Tibial nerve (tissue), 4 donors: ENCODE data around the gene CTSL. TPM values are rescaled to one million over a fixed set of nuclear protein-coding genes. Genes with fewer than 3 reads are reported as not detected.

Experiments used
- DNase-seq, 2 donors: peaks; one replicate each; pipeline ENCODE4 v3.0.0-alpha.2; 2019; ENCODE audit warnings: low spot score in 2 of 2
- H3K27ac ChIP-seq, 4 donors: fragments of 200-600 bp; sonication (generic) in 3 of 4; one replicate each; pipeline ENCODE4 v1.5.1; 2017 to 2019; ENCODE audit warnings: mild to moderate bottlenecking in 1 of 4
- H3K27me3 ChIP-seq, 2 donors: fragments of 200-600 bp; sonication (generic) in 1 of 2; one replicate each; pipeline versions ENCODE4 v1.5.1 to v1.6.0; 2017 to 2019
- H3K36me3 ChIP-seq, 3 donors: fragments of 200-600 bp; sonication (generic); one replicate each; pipeline ENCODE4 v1.5.1; 2018 to 2019
- H3K4me1 ChIP-seq, 4 donors: fragments of 200-600 bp; sonication (generic) in 3 of 4; one replicate each; pipeline ENCODE4 v1.5.1; 2017 to 2019
- H3K4me3 ChIP-seq, 4 donors: fragments of 200-600 bp; sonication (generic) in 3 of 4; one replicate each; pipeline ENCODE4 v1.5.1; 2017 to 2019; ENCODE audit warnings: mild to moderate bottlenecking in 1 of 4, moderate library complexity in 1 of 4
- H3K9me3 ChIP-seq, 4 donors: fragments of 200-600 bp; sonication (generic) in 3 of 4; one replicate each; pipeline ENCODE4 v1.5.1; 2017 to 2019
- EP300 ChIP-seq, 2 donors: sonication (generic); formaldehyde crosslinking; IDR thresholded peaks; one replicate each; pipeline ENCODE4 v1.6.1; 2017; ENCODE audit warnings: antibody characterized with exemption in 2 of 2, mild to moderate bottlenecking in 1 of 2
- POLR2A ChIP-seq, 2 donors: fragments of 450-650 bp; IDR thresholded peaks; one replicate each; pipeline ENCODE4 v1.6.1; 2017; ENCODE audit warnings: antibody characterized with exemption in 2 of 2, mild to moderate bottlenecking in 2 of 2, moderate library complexity in 2 of 2
- WGBS, 2 donors: methylation state at CpG; one replicate each; pipeline ENCODE4 v1.1.5; 2018; 5-methylcytosine and 5-hydroxymethylcytosine counted together
- total RNA-seq, 4 donors: library from RNA; depleted of rRNA; stranded (reverse); fragments of >200 nt; gene quantifications; one replicate each; pipeline ENCODE4 v1.1.0, GENCODE V29; 2016
- TF ChIP-seq, protein P1 (sequence below), 5 experiments: fragments of 200-600 bp in 3 of 5; fragments of 450-650 bp in 2 of 5; sonication (generic) in 3 of 5; IDR thresholded peaks; one replicate each; pipeline ENCODE4 v1.5.1; 2016 to 2019; ENCODE audit warnings: antibody characterized with exemption in 5 of 5, mild to moderate bottlenecking in 3 of 5, moderate library complexity in 2 of 5

Gene CTSL
- total RNA-seq, result 100 to 1,000 TPM in 2 of 4 donors, 10 to 100 TPM in 2; 77.7 to 181 (median 100) TPM

GRCh38 chr9:87725900-87726709, at the start of gene CTSL:
CTSL (plus strand) TSS chr9:87726119; CDS start chr9:87727604, 1,485 bp downstream.
- Histone ChIP-seq H3K27me3 (no peaks in the 10 kb centered on the region), H3K36me3 (peaks cover 0 to 38% (median 0%) of the 10 kb centered on the region in 3 donors), H3K27ac (peak within 1 kb of the TSS; percentile 88 to 96 (median 93)), H3K4me3 (peak within 1 kb of the TSS; percentile 55 to 84 (median 70)), H3K9me3 (no peaks in the 10 kb centered on the region), H3K4me1 (peaks cover 0 to 45% (median 11%) of the 10 kb centered on the region in 4 donors)
- 2% methylated on average over 27 to 51 of the region's 67 CpGs for WGBS, 2 donors
- peak; percentile 33 to 96 for TF ChIP-seq EP300 (IDR thresholded peaks at IDR 0.05)
- TF ChIP-seq, protein P1, sequence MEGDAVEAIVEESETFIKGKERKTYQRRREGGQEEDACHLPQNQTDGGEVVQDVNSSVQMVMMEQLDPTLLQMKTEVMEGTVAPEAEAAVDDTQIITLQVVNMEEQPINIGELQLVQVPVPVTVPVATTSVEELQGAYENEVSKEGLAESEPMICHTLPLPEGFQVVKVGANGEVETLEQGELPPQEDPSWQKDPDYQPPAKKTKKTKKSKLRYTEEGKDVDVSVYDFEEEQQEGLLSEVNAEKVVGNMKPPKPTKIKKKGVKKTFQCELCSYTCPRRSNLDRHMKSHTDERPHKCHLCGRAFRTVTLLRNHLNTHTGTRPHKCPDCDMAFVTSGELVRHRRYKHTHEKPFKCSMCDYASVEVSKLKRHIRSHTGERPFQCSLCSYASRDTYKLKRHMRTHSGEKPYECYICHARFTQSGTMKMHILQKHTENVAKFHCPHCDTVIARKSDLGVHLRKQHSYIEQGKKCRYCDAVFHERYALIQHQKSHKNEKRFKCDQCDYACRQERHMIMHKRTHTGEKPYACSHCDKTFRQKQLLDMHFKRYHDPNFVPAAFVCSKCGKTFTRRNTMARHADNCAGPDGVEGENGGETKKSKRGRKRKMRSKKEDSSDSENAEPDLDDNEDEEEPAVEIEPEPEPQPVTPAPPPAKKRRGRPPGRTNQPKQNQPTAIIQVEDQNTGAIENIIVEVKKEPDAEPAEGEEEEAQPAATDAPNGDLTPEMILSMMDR (IDR thresholded peaks at IDR 0.05), result peak in 2 of 5 experiments; percentile 37 to 56
- TF ChIP-seq POLR2A (IDR thresholded peaks at IDR 0.05), result peak; percentile 81 to 91
- peak; percentile 92 to 95 for DNase-seq

DNA sequence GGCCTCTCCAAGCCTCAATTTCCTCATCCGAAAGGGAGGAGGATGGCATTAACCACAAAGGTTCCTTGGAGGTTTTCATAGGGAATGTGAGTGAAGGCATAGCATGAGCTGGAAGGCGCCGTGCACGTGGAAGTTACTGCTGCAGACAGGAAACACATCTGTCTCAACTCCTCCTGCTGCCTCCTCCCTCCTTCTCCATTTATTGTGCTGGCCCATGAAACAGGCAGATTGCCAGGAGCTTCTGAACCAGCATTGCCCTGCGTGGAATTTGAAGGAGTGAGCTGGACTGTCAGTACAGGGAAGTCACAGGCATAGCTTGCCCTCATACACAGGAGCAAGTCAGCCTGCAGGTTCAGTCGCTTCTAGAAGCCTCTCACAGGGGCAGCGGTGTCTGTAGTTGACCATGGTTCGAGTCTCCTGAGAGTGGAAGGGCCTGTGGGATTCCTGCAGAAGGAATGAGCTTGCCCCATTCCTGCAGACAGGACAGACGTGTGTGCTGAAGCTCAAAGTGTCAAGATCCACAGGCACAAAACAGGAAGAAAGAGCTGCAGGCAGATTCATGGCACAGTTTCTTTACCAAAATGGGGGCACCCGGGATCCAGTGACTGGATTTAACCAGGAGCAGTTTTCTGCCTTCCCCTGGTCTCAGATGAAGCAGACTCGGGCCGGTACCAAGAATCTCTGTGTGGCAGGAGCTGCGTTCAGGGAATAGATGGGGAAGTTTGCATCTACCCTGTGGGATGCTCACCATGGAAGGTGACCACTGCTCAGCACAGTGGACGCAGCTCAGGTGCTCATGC, 48.7 kb upstream of the CTSL start:
- H3K27me3 ChIP-seq, result no peaks in the 10 kb centered on the region
- H3K9me3 ChIP-seq, result no peaks in the 10 kb centered on the region
- peaks cover 0 to 4% (median 0%) of the 10 kb centered on the region in 4 donors for H3K4me1 ChIP-seq
- WGBS, 2 donors, result 71 to 73% methylated on average over 14 of the region's 14 CpGs
- no peak overlapping the region for H3K27ac ChIP-seq
- peak in 1 of 2 donors; percentile 54 for DNase-seq
- TF ChIP-seq EP300 (IDR thresholded peaks at IDR 0.05) (peak in 1 of 2 donors; percentile 7), POLR2A (IDR thresholded peaks at IDR 0.05) (no peak)
- TF ChIP-seq, protein P1 (IDR thresholded peaks at IDR 0.05), result no peak
- H3K36me3 ChIP-seq, result peaks cover 0 to 10% (median 0%) of the 10 kb centered on the region in 3 donors
- H3K4me3 ChIP-seq, result no peak overlapping the region

DNA sequence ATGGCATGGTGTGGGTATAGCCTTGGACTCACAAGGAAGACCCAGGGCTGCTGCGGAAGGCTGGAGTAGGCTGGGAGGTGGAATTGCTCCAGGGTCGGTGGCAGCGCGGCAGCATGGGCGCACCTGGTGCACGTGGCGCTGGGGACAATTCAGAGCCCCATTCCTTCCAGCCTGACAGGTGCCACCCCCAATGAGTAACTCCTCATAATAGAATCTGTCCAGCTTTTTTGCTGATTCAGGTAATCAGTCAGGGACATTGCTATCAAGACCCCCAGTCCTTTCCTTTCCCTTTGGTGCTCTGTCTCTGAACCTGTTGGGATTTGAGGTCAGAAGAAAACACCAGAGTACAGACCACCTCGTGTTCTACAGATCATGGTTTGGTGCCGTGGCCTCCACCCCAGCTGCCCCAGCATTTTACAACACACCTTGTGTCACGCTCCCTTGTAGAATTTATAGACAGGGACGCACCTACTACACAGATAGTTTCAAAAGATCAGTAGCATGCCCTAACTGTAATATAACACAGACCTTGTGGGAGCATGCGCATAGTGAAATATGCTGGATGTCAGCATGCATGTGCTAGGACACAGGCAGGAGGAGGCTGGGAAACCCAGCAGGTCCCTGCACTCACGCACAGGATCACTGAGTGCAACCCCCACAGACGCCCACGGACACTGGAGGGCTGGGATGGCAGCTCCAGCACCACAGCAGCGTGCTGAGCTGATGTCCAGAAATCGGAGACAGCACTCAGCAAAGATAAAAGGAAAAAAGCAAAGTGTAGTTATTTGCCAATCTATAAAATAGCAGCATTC, 47.9 kb upstream of the CTSL start:
- Histone ChIP-seq H3K36me3 (peaks cover 0 to 15% (median 0%) of the 10 kb centered on the region in 3 donors), H3K27ac (no peak overlapping the region), H3K4me1 (peaks cover 0 to 4% (median 0%) of the 10 kb centered on the region in 4 donors), H3K4me3 (no peak overlapping the region), H3K27me3 (no peaks in the 10 kb centered on the region), H3K9me3 (no peaks in the 10 kb centered on the region)
- TF ChIP-seq, protein P1 (IDR thresholded peaks at IDR 0.05), result no peak
- DNase-seq, result no peak
- 88% methylated on average over 17 of the region's 17 CpGs for WGBS, 2 donors

- WGBS, 2 donors, result 68 to 71% methylated on average over 9 of the region's 9 CpGs
- peak; percentile 37 to 67 for DNase-seq
- H3K9me3 ChIP-seq, result no peaks in the 10 kb centered on the region
- TF ChIP-seq EP300 (IDR thresholded peaks at IDR 0.05) (no peak), POLR2A (IDR thresholded peaks at IDR 0.05) (no peak)
- TF ChIP-seq, protein P1 (IDR thresholded peaks at IDR 0.05), result peak; percentile 68 to 83 (median 70)
- no peaks in the 10 kb centered on the region for H3K27me3 ChIP-seq
- no peak overlapping the region for H3K4me3 ChIP-seq
- H3K4me1 ChIP-seq, result peaks cover 0 to 4% (median 0%) of the 10 kb centered on the region in 4 donors
- H3K36me3 ChIP-seq, result peaks cover 0 to 15% (median 0%) of the 10 kb centered on the region in 3 donors
- no peak overlapping the region for H3K27ac ChIP-seq
These were observed 47.1 kb upstream of the CTSL start for GRCh38 chr9:87678650-87679355.
